Panc1 (cell line): ENCODE measurements around the gene LGR5.

ENCODE experiments used
- CTCF ChIP-seq: fragments of 450-650 bp; IDR thresholded peaks from 2 replicates; pipeline ENCODE4 v1.5.1; 2017; ENCODE audit warnings: mild to moderate bottlenecking
- POLR2AphosphoS5 ChIP-seq: IDR thresholded peaks from 2 replicates; pipeline ENCODE4 v1.6.1; 2012; ENCODE audit warnings: mild to moderate bottlenecking, low read depth, low read length, moderate library complexity
- REST ChIP-seq, 2 experiments: IDR thresholded peaks; 2 replicates each; pipeline ENCODE4 v1.6.1; 2011 to 2012; ENCODE audit warnings: low read depth in 2 of 2, control low read depth in 1 of 2, low read length in 1 of 2, mild to moderate bottlenecking in 1 of 2, moderate library complexity in 1 of 2; ENCODE audit not compliant: insufficient read depth in 1 of 2
- SIN3A ChIP-seq: IDR thresholded peaks from 2 replicates; pipeline ENCODE4 v1.6.1; 2012; ENCODE audit warnings: low read depth, mild to moderate bottlenecking, low read length, moderate library complexity, borderline replicate concordance; ENCODE audit not compliant: insufficient read depth

GRCh38 chr12:71585218-71585617 lies 145.6 kb downstream of the LGR5 start:
- TF ChIP-seq CTCF (no peak), SIN3A (no peak), POLR2AphosphoS5 (no peak), REST (IDR thresholded peaks at IDR 0.05; ENCODE audit: insufficient read depth in 1 of 2, low read depth in 2 of 2, low read length in 1 of 2) (no peak)
